Tibial artery (tissue), 4 donors: ENCODE results near the gene ETHE1.

Experiments
- DNase-seq, 2 donors: peaks; one replicate each; pipeline ENCODE4 v3.0.0-alpha.2; 2019
- H3K27ac ChIP-seq, 2 donors: fragments of 200-600 bp; sonication (generic) in 1 of 2; 1 replicate in 1 of 2; 2 replicates in 1 of 2; pipeline ENCODE4 v1.5.1; 2018 to 2019; ENCODE audit warnings: mild to moderate bottlenecking in 1 of 2
- H3K27me3 ChIP-seq, 2 donors: fragments of 200-600 bp; sonication (generic) in 1 of 2; one replicate each; pipeline versions ENCODE4 v1.5.1 to v1.6.0; 2016 to 2019
- H3K36me3 ChIP-seq, 3 donors: fragments of 200-600 bp; sonication (generic) in 2 of 3; one replicate each; pipeline ENCODE4 v1.5.1; 2016 to 2019; ENCODE audit warnings: mild to moderate bottlenecking in 2 of 3
- H3K4me1 ChIP-seq, 4 donors: fragments of 200-600 bp; sonication (generic) in 2 of 4; 1 replicate in 3 of 4; 2 replicates in 1 of 4; pipeline ENCODE4 v1.5.1; 2016 to 2019
- H3K4me3 ChIP-seq, 2 donors: fragments of 200-600 bp; sonication (generic) in 1 of 2; 1 replicate in 1 of 2; 2 replicates in 1 of 2; pipeline ENCODE4 v1.5.1; 2018 to 2019; ENCODE audit warnings: mild to moderate bottlenecking in 2 of 2
- H3K9me3 ChIP-seq, 3 donors: fragments of 200-600 bp; sonication (generic) in 1 of 3; one replicate each; pipeline ENCODE4 v1.5.1; 2016 to 2019
- intact Hi-C: fragments of 100-400 bp; cut with DNase I; formaldehyde crosslinking; loops from one replicate; pipeline ENCODE4 v1.15.0; 2023; ENCODE audit warnings: low total_unique reads
- TF ChIP-seq, protein P1 (sequence below), 2 experiments: fragments of 200-600 bp in 1 of 2; fragments of 450-650 bp in 1 of 2; IDR thresholded peaks; one replicate each; pipeline ENCODE4 v1.5.1; 2017 to 2019; ENCODE audit warnings: antibody characterized with exemption in 2 of 2, mild to moderate bottlenecking in 1 of 2, moderate library complexity in 1 of 2

The ETHE1 gene

GRCh38 chr19:43462785-43463380 lies 64.1 kb downstream of the ETHE1 start:
- Histone ChIP-seq H3K27ac (peak overlapping the region; percentile 82 to 88), H3K27me3 (peaks cover 0 to 9% of the 10 kb centered on the region in 2 donors), H3K4me3 (peak overlapping the region; percentile 64 to 71), H3K9me3 (no peaks in the 10 kb centered on the region), H3K36me3 (peaks cover 0 to 6% (median 0%) of the 10 kb centered on the region in 3 donors), H3K4me1 (peaks cover 0 to 22% (median 11%) of the 10 kb centered on the region in 4 donors)
- intact Hi-C loops = loop anchor here (5.0 kb wide), 1 partner anchor 39 kb away; the partner anchor contains the start of gene PHLDB3
- TF ChIP-seq, protein P1, sequence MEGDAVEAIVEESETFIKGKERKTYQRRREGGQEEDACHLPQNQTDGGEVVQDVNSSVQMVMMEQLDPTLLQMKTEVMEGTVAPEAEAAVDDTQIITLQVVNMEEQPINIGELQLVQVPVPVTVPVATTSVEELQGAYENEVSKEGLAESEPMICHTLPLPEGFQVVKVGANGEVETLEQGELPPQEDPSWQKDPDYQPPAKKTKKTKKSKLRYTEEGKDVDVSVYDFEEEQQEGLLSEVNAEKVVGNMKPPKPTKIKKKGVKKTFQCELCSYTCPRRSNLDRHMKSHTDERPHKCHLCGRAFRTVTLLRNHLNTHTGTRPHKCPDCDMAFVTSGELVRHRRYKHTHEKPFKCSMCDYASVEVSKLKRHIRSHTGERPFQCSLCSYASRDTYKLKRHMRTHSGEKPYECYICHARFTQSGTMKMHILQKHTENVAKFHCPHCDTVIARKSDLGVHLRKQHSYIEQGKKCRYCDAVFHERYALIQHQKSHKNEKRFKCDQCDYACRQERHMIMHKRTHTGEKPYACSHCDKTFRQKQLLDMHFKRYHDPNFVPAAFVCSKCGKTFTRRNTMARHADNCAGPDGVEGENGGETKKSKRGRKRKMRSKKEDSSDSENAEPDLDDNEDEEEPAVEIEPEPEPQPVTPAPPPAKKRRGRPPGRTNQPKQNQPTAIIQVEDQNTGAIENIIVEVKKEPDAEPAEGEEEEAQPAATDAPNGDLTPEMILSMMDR (IDR thresholded peaks at IDR 0.05) = no peak
- DNase-seq = no peak

DNA sequence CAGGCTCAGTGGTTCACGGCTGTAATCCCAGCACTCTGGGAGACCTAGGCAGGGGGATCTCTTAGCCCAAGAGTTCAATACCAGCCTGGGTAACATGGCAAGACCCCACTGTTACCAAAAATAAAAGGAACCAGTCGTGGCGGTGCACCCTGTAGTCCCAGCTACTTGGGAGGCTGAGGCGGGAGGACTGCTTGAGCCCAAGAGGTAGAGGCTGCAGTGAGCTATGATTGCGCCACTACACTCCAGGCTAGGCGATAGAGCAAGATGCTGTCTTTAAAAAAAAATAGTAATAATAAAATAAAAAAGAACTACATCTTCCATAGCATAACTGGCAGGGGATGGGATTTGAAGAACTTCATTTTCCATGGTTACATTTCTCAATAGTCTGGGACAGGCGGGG lies 64.6 kb downstream of the ETHE1 start:
- Histone ChIP-seq H3K4me1 (peaks cover 0 to 22% (median 11%) of the 10 kb centered on the region in 4 donors), H3K36me3 (peaks cover 0 to 6% (median 0%) of the 10 kb centered on the region in 3 donors), H3K9me3 (no peaks in the 10 kb centered on the region), H3K27me3 (peaks cover 0 to 9% of the 10 kb centered on the region in 2 donors), H3K4me3 (peak overlapping the region in 1 of 2 donors; percentile 71), H3K27ac (no peak overlapping the region)
- no peak for DNase-seq
- TF ChIP-seq, protein P1 (IDR thresholded peaks at IDR 0.05) = no peak
- intact Hi-C loops = loop anchor here (5.0 kb wide), 1 partner anchor 40 kb away; the partner anchor contains the start of gene PHLDB3

- no peak for DNase-seq
- Histone ChIP-seq H3K27me3 (peaks cover 0 to 8% of the 10 kb centered on the region in 2 donors), H3K27ac (no peak overlapping the region), H3K36me3 (peaks cover 0 to 6% (median 0%) of the 10 kb centered on the region in 3 donors), H3K4me3 (no peak overlapping the region), H3K4me1 (peaks cover 0 to 22% (median 11%) of the 10 kb centered on the region in 4 donors), H3K9me3 (no peaks in the 10 kb centered on the region)
- intact Hi-C loops = loop anchor here (5.0 kb wide), 1 partner anchor 41 kb away; the partner anchor contains the start of gene PHLDB3
- TF ChIP-seq, protein P1 (IDR thresholded peaks at IDR 0.05) = no peak
Observed at GRCh38 chr19:43461303-43461702, 65.7 kb downstream of the ETHE1 start.

GRCh38 chr19:43460362-43461016 lies 66.5 kb downstream of the ETHE1 start:
- intact Hi-C loops = loop anchor here (5.0 kb wide), 1 partner anchor 42 kb away; the partner anchor contains the start of gene PHLDB3
- TF ChIP-seq, protein P1 (IDR thresholded peaks at IDR 0.05) = no peak
- no peaks in the 10 kb centered on the region for H3K9me3 ChIP-seq
- H3K4me3 ChIP-seq = no peak overlapping the region
- DNase-seq = no peak
- H3K36me3 ChIP-seq = peaks cover 0 to 6% (median 0%) of the 10 kb centered on the region in 3 donors
- H3K27ac ChIP-seq = no peak overlapping the region
- H3K4me1 ChIP-seq = peaks cover 0 to 18% (median 8%) of the 10 kb centered on the region in 4 donors
- peaks cover 0 to under 1% of the 10 kb centered on the region in 2 donors for H3K27me3 ChIP-seq

DNA sequence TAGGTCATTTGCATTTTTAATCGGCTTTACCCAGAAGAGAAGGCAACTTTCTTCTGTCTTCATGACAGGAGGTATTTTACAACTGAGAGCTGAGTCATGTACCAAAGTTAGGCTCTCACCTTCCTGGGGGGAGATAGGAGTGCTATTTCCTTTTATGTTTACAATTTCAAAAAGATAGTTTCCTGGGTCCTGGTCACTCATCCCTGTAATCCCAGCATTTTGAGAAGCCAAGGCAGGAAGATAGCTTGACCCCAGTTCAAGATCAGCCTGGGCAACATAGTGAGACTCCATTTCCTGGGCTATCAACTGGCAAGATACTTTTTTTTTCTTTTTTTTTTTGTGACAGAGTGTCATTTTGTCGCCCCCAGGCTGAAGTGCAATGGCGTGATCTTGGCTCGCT lies 69.2 kb downstream of the ETHE1 start:
- intact Hi-C loops = no loop called here
- no peak for DNase-seq
- Histone ChIP-seq H3K27me3 (no peaks in the 10 kb centered on the region), H3K36me3 (peaks cover 0 to 6% (median 0%) of the 10 kb centered on the region in 3 donors), H3K9me3 (no peaks in the 10 kb centered on the region), H3K4me3 (no peak overlapping the region), H3K4me1 (peaks cover 0 to 3% (median 0%) of the 10 kb centered on the region in 4 donors), H3K27ac (no peak overlapping the region)
- TF ChIP-seq, protein P1 (IDR thresholded peaks at IDR 0.05) = no peak
